Astrocyte (in vitro differentiated cells and primary cell): ENCODE data around the gene IKBKE. TPM values are rescaled to one million over a fixed set of nuclear protein-coding genes. Genes with fewer than 3 reads are reported as not detected.

ENCODE experiments used
- DNase-seq: peaks from one replicate; pipeline ENCODE4 v3.0.0-alpha.2; 2010; ENCODE audit warnings: low read depth
- FAIRE-seq: peaks from 2 replicates; lab custom pipeline; 2011; peaks lifted over from hg19 to GRCh38; lab: Jason Lieb, UNC
- H2AFZ ChIP-seq: 2 replicates; pipeline ENCODE4 v1.6.0; 2012; ENCODE audit warnings: low read depth, low read length, inconsistent platforms
- H3K27ac ChIP-seq: 2 replicates; pipeline ENCODE4 v1.5.1; 2011; ENCODE audit warnings: low read depth, low read length, inconsistent platforms
- H3K27me3 ChIP-seq: 2 replicates; pipeline ENCODE4 v1.6.0; 2011; ENCODE audit warnings: low read length, inconsistent platforms; ENCODE audit not compliant: insufficient read depth
- H3K36me3 ChIP-seq: 2 replicates; pipeline ENCODE4 v1.5.1; 2011; ENCODE audit warnings: low read length, inconsistent platforms; ENCODE audit not compliant: insufficient read depth
- H3K4me1 ChIP-seq: 2 replicates; pipeline ENCODE4 v1.5.1; 2011; ENCODE audit warnings: low read length, inconsistent platforms; ENCODE audit not compliant: insufficient read depth
- H3K4me2 ChIP-seq: 2 replicates; pipeline ENCODE4 v1.6.0; 2012; ENCODE audit warnings: low read length, inconsistent platforms
- H3K4me3 ChIP-seq: 2 replicates; pipeline ENCODE4 v1.5.1; 2011; ENCODE audit warnings: low read depth, mild to moderate bottlenecking, low read length, inconsistent platforms; ENCODE audit not compliant: insufficient read depth
- H3K79me2 ChIP-seq: 2 replicates; pipeline ENCODE4 v1.6.0; 2012; ENCODE audit warnings: mild to moderate bottlenecking, low read length, inconsistent platforms; ENCODE audit not compliant: insufficient read depth
- H3K9ac ChIP-seq: 2 replicates; pipeline ENCODE4 v1.6.0; 2012; ENCODE audit warnings: mild to moderate bottlenecking, low read length, inconsistent platforms
- H3K9me3 ChIP-seq: 2 replicates; pipeline ENCODE4 v1.5.1; 2012; ENCODE audit warnings: low read depth, mild to moderate bottlenecking, low read length, inconsistent platforms; ENCODE audit not compliant: insufficient read depth
- H4K20me1 ChIP-seq: 2 replicates; pipeline ENCODE4 v1.6.0; 2012; ENCODE audit warnings: low read length, inconsistent platforms; ENCODE audit not compliant: insufficient read depth
- H3K27ac Mint-ChIP-seq: one replicate; pipeline ENCODE4 v1.8.0; 2021; ENCODE audit warnings: mild to moderate bottlenecking, mixed read lengths; ENCODE audit not compliant: unreplicated experiment
- H3K27me3 Mint-ChIP-seq: one replicate; pipeline ENCODE4 v1.8.0; 2021; ENCODE audit warnings: low read depth, mixed read lengths; ENCODE audit not compliant: unreplicated experiment
- H3K36me3 Mint-ChIP-seq: one replicate; pipeline ENCODE4 v1.8.0; 2021; ENCODE audit warnings: low read depth, mixed read lengths; ENCODE audit not compliant: unreplicated experiment
- H3K4me1 Mint-ChIP-seq: one replicate; pipeline ENCODE4 v1.8.0; 2021; ENCODE audit warnings: low read depth, mixed read lengths; ENCODE audit not compliant: unreplicated experiment
- H3K4me3 Mint-ChIP-seq: one replicate; pipeline ENCODE4 v1.8.0; 2021; ENCODE audit warnings: mild to moderate bottlenecking, moderate library complexity, mixed read lengths; ENCODE audit not compliant: unreplicated experiment
- H3K9me3 Mint-ChIP-seq: one replicate; pipeline ENCODE4 v1.8.0; 2021; ENCODE audit warnings: mild to moderate bottlenecking, mixed read lengths; ENCODE audit not compliant: unreplicated experiment
- EZH2 ChIP-seq: IDR thresholded peaks from 2 replicates; pipeline ENCODE4 v1.6.1; 2012; ENCODE audit warnings: mild to moderate bottlenecking, low read length, inconsistent platforms; ENCODE audit not compliant: insufficient read depth
- total RNA-seq: library from RNA; stranded (reverse); gene quantifications from 2 replicates; pipeline ENCODE4 v1.2.1, GENCODE V29; 2021
- TF ChIP-seq, protein P1 (sequence below): IDR thresholded peaks from 2 replicates; pipeline ENCODE4 v1.5.1; 2011; ENCODE audit warnings: low read depth, mild to moderate bottlenecking, inconsistent platforms, low read length, moderate library complexity; ENCODE audit not compliant: insufficient read depth

IKBKE gene
- total RNA-seq, 1 donor from 2014 or later: 17.0 TPM

DNA sequence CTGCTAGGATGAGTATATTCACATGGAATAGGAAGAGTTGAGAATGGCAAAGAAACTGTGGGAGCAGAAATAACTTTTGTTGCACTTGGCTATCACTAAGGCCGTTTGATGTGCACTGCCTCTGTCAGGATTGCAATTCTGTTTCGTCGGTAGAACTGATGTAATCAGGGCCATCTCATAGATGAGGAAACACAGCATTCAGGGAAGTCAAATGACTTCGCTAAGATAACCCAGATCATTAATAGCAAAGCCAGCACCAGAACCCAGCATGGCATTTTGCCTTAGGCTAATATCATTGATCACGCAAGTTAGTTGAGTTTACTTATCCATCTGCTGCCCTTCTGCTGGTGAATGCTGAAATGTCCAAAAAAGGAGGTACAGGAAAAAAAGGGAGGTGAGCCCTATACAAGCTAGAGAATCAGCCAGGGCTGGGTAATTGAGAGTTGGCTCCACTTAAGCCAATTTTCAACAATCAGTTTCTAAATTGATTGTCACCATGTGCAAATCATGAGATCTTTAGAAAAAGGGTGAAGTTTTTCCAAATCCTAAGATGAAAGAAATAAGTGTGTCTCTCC, 44.6 kb downstream of the IKBKE start:
- Histone ChIP-seq H3K9ac (no peak overlapping the region), H3K4me2 (no peak overlapping the region), H4K20me1 (no peaks in the 10 kb centered on the region), H3K4me1 (peaks cover 26% of the 10 kb centered on the region), H3K9me3 (no peaks in the 10 kb centered on the region), H3K4me3 (no peak overlapping the region), H3K27ac (no peak overlapping the region), H3K27me3 (peaks cover 16% of the 10 kb centered on the region), H3K79me2 (no peaks in the 10 kb centered on the region), H3K36me3 (no peaks in the 10 kb centered on the region), H2AFZ (no peak overlapping the region)
- Mint-ChIP-seq H3K4me1 (peaks cover 15% of the 10 kb centered on the region), H3K27me3 (peaks cover 54% of the 10 kb centered on the region), H3K27ac (no peak overlapping the region), H3K9me3 (no peaks in the 10 kb centered on the region), H3K36me3 (no peaks in the 10 kb centered on the region), H3K4me3 (no peak overlapping the region)
- no peak for TF ChIP-seq EZH2
- DNase-seq (no peak), FAIRE-seq (no peak)

DNA sequence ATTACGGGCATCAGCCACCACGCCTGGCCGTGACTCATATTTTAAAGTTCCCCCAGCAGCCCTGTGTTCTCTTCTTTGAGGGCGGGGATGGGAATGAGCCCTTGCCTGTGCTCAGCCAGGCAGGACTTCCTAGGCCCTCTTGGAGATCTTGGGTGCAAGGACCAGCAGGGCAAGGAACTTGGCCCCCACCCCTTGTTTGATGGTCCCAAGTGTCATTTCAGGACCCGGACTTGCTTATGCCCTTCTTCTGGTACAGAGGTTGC, 46.4 kb downstream of the IKBKE start:
- H3K9me3 Mint-ChIP-seq: no peaks in the 10 kb centered on the region
- Histone ChIP-seq H3K36me3 (no peaks in the 10 kb centered on the region), H3K27ac (no peak overlapping the region), H4K20me1 (no peaks in the 10 kb centered on the region), H3K79me2 (no peaks in the 10 kb centered on the region), H2AFZ (no peak overlapping the region), H3K9me3 (no peaks in the 10 kb centered on the region), H3K4me2 (no peak overlapping the region), H3K4me1 (peaks cover 26% of the 10 kb centered on the region), H3K4me3 (no peak overlapping the region), H3K27me3 (peaks cover 5% of the 10 kb centered on the region), H3K9ac (no peak overlapping the region)
- H3K4me1 Mint-ChIP-seq: peaks cover 14% of the 10 kb centered on the region
- no peak for DNase-seq
- FAIRE-seq: no peak
- H3K36me3 Mint-ChIP-seq: no peaks in the 10 kb centered on the region
- no peak overlapping the region for H3K4me3 Mint-ChIP-seq
- no peak for TF ChIP-seq EZH2
- TF ChIP-seq, protein P1, sequence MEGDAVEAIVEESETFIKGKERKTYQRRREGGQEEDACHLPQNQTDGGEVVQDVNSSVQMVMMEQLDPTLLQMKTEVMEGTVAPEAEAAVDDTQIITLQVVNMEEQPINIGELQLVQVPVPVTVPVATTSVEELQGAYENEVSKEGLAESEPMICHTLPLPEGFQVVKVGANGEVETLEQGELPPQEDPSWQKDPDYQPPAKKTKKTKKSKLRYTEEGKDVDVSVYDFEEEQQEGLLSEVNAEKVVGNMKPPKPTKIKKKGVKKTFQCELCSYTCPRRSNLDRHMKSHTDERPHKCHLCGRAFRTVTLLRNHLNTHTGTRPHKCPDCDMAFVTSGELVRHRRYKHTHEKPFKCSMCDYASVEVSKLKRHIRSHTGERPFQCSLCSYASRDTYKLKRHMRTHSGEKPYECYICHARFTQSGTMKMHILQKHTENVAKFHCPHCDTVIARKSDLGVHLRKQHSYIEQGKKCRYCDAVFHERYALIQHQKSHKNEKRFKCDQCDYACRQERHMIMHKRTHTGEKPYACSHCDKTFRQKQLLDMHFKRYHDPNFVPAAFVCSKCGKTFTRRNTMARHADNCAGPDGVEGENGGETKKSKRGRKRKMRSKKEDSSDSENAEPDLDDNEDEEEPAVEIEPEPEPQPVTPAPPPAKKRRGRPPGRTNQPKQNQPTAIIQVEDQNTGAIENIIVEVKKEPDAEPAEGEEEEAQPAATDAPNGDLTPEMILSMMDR: no peak
- peaks cover 41% of the 10 kb centered on the region for H3K27me3 Mint-ChIP-seq
- H3K27ac Mint-ChIP-seq: no peak overlapping the region

DNA sequence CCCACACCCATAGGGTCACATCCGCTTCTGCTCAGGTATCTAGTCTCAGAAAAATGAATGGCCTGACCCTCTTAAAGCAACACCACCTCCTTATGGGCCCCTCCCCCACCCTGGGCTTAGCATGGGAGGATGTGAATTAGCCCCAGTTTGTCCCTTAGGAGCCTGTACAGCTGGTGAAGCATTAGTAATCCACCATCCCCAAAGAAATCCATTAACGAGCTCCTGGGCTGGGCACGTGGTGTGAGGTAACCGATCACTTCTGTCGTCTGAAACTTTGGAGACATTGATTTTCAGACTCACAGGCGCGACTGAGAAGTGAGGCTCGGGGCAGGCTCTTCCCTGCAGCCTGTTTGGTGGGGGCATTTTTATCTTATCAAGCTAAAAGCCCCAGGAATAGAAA, 47.5 kb downstream of the IKBKE start:
- H3K4me1 ChIP-seq: peaks cover 14% of the 10 kb centered on the region
- H3K36me3 Mint-ChIP-seq: no peaks in the 10 kb centered on the region
- no peaks in the 10 kb centered on the region for H3K36me3 ChIP-seq
- H3K4me2 ChIP-seq: no peak overlapping the region
- no peaks in the 10 kb centered on the region for H4K20me1 ChIP-seq
- H2AFZ ChIP-seq: no peak overlapping the region
- peaks cover 7% of the 10 kb centered on the region for H3K4me1 Mint-ChIP-seq
- H3K9me3 Mint-ChIP-seq: no peaks in the 10 kb centered on the region
- no peak overlapping the region for H3K4me3 ChIP-seq
- peaks cover 5% of the 10 kb centered on the region for H3K27me3 ChIP-seq
- no peak for DNase-seq
- no peak for FAIRE-seq
- H3K79me2 ChIP-seq: no peaks in the 10 kb centered on the region
- H3K9ac ChIP-seq: no peak overlapping the region
- no peaks in the 10 kb centered on the region for H3K9me3 ChIP-seq
- no peak overlapping the region for H3K4me3 Mint-ChIP-seq
- no peak for TF ChIP-seq EZH2
- TF ChIP-seq, protein P1: no peak
- no peak overlapping the region for H3K27ac ChIP-seq
- H3K27ac Mint-ChIP-seq: no peak overlapping the region
- H3K27me3 Mint-ChIP-seq: peaks cover 38% of the 10 kb centered on the region
